Measurements from ENCODE around the gene SPDYC. TPM values are rescaled to one million over a fixed set of nuclear protein-coding genes. Genes with fewer than 3 reads are reported as not detected.

SPDYC gene
- total RNA-seq, 1 donor from 2014 or later = not detected

DNA sequence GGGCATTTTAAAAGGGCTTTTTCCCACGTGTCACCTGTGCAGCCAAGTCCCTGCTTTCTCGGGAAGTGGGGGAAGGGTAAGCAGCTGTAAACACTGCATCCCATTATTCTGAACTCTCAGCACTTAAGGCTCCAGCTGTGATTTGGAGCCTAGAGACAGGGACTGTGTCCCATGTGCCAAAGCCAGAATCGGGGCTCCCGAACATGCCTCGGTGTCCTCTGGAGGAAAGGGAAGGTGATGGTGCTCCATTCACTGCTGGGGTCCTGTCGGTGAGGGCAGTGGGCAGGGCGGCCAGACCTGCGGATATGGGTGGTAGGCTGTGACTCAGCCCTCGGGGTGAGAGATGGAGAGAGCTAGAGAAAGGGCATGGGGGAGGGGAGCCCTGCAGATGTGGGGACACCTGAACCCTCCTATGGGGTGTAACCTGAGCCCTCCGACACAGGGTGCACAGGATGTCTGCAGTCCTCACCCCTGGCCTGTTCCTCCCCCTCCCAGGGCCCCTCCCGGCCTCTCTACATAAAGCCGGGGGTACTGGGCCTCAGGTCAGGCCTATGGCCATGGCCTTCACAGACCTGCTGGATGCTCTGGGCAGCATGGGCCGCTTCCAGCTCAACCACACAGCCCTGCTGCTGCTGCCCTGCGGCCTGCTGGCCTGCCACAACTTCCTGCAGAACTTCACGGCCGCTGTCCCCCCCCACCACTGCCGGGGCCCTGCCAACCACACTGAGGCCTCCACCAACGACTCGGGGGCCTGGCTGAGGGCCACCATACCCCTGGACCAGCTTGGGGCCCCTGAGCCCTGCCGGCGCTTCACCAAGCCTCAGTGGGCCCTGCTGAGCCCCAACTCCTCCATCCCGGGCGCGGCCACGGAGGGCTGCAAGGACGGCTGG, 43.5 kb downstream of the SPDYC start:
- TF ChIP-seq CTCF (conservative IDR thresholded peaks at IDR 0.05; ENCODE audit: low read depth, low read length) = no peak
- no peak overlapping the region for H3K4me3 ChIP-seq (ENCODE audit: low read depth, low read length)
- no peak for DNase-seq (ENCODE audit: low read depth)

- DNase-seq (ENCODE audit: low read depth) = no peak
- no peak overlapping the region for H3K4me3 ChIP-seq (ENCODE audit: low read depth, low read length)
- no peak for TF ChIP-seq CTCF (conservative IDR thresholded peaks at IDR 0.05; ENCODE audit: low read depth, low read length)
Observed at GRCh38 chr11:65214212-65214845, 44.3 kb downstream of the SPDYC start.

- H3K4me3 ChIP-seq (ENCODE audit: low read depth, low read length) = no peak overlapping the region
- DNase-seq (ENCODE audit: low read depth) = no peak
- TF ChIP-seq CTCF (conservative IDR thresholded peaks at IDR 0.05; ENCODE audit: low read depth, low read length) = no peak
Observed at GRCh38 chr11:65215441-65216076, 45.5 kb downstream of the SPDYC start.

GRCh38 chr11:65216830-65217229, 46.8 kb downstream of the SPDYC start:
- no peak for DNase-seq (ENCODE audit: low read depth)
- no peak overlapping the region for H3K4me3 ChIP-seq (ENCODE audit: low read depth, low read length)
- no peak for TF ChIP-seq CTCF (conservative IDR thresholded peaks at IDR 0.05; ENCODE audit: low read depth, low read length)

GRCh38 chr11:65217441-65218423, 47.7 kb downstream of the SPDYC start:
- no peak for TF ChIP-seq CTCF (conservative IDR thresholded peaks at IDR 0.05; ENCODE audit: low read depth, low read length)
- no peak overlapping the region for H3K4me3 ChIP-seq (ENCODE audit: low read depth, low read length)
- no peak for DNase-seq (ENCODE audit: low read depth)

DNA sequence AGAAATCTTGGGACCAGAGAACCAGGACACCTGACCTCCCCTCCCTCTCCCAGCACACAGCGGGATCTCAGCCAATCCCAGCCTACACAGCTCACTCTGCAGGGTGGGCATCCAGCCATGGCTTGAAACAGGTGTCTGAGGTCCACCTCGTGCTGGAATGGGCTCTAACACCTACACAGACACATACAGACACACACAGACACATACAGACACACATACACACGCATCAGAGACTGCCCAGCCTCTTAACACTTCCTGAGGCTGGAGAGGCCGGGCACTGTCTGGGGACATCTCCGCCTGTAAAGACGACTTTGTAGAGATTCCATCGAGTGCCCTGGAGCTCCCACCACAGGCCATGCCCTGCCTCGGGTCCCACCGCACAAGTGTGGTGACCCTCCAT, 48.4 kb downstream of the SPDYC start:
- no peak overlapping the region for H3K4me3 ChIP-seq (ENCODE audit: low read depth, low read length)
- no peak for TF ChIP-seq CTCF (conservative IDR thresholded peaks at IDR 0.05; ENCODE audit: low read depth, low read length)
- DNase-seq (ENCODE audit: low read depth) = no peak
